A549 treated with GW870086 at 1 μM for 4 hours (cell line): Measurements from ENCODE around the gene PLXNB3. TPM values are rescaled to one million over a fixed set of nuclear protein-coding genes. Genes with fewer than 3 reads are reported as not detected.

Source experiments
- total RNA-seq: library from RNA; stranded (reverse); fragments of 200-300 nt; extraction: Qiagen RNA extraction; gene quantifications from 5 replicates; pipeline ENCODE4 v1.2.3, GENCODE V29; 2022; ENCODE audit warnings: low read depth

PLXNB3 gene
- total RNA-seq = 2.4 to 4.3 TPM (median 3.6 TPM) in 5 replicates

DNA sequence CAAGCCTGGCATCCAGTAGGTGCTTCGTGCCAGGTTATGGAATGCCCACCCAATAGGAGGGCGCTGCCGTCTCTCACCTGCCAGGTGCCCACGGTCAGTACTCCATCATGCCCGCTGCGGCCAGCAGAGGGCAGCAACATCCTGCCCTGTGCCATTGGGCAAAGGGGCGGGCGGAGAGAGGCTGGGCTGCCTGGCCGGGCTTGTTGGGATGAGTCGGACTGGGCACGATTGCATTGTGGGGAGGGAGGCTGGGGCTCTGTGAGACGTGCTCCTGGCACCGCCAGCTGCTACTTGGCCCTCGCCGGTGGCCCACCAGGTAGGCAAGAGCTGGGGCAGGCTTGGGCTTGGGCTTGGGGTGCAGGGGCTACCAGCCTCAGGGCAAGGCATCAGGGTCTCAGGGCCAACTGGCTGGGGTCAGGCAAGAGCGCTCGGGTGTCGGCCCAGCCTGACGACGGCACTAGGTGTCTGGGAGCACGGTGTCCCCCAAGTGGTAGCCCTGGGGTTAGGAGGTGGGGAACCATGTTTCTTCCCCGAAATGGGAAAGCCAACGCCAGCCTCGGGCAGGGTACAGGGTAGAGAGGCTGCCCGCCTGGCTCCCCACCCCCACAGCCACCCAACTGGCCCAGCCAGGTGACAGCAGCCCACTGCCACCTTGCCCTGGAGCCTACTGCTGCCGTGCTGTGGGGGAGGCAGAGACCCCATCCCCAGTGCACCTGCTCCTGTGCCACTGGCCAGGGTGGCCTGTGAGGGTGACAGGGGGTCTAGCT is at the start of gene PLXNB3:
Gene PLXNB3, plus strand, starts transcription at position 261 of the 767 bp plus-strand sequence. CDS start 1,287 bp downstream, outside the sequence.

DNA sequence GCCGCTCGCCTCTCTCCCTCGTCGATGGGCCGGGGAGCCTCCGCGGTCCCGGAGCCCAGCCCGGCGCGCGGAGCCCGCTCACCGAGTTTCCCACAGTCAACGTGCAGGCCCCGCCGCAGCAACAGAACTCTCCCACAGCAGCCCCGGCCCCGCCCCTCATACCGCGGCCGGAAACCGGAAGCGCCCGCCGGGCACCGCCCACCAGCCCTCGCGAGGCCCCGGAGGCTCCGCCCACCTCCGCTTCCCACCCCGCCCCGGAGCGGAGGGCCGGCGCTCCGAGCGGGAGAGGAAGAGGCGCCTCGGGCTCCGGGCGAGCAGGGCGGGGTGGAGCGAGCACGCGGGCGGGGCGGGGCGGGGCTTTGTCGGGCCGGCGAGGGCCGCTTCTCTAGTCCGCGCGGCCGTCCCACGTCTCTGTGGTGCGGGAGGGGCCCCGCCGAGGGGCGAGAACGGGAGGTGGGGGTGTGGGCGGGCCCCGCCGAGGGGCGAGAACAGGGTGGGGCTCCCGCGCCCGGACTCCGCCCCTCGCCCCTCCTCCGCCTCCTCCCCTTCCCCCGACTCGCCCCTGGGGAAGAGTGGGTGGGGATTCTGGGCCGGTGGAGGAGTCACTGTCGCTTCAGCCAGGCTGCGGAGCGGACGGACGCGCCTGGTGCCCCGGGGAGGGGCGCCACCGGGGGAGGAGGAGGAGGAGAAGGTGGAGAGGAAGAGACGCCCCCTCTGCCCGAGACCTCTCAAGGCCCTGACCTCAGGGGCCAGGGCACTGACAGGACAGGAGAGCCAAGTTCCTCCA is 39.6 kb upstream of the PLXNB3 start, which contains the start of the genes ABCD1 and BCAP31:
Gene ABCD1, plus strand, starts transcription at position 605 of the 787 bp plus-strand sequence. CDS start 411 bp downstream, outside the sequence.
Gene BCAP31, minus strand, starts transcription at position 136 of the 787 bp plus-strand sequence. CDS start 1,143 bp downstream, outside the sequence.

DNA sequence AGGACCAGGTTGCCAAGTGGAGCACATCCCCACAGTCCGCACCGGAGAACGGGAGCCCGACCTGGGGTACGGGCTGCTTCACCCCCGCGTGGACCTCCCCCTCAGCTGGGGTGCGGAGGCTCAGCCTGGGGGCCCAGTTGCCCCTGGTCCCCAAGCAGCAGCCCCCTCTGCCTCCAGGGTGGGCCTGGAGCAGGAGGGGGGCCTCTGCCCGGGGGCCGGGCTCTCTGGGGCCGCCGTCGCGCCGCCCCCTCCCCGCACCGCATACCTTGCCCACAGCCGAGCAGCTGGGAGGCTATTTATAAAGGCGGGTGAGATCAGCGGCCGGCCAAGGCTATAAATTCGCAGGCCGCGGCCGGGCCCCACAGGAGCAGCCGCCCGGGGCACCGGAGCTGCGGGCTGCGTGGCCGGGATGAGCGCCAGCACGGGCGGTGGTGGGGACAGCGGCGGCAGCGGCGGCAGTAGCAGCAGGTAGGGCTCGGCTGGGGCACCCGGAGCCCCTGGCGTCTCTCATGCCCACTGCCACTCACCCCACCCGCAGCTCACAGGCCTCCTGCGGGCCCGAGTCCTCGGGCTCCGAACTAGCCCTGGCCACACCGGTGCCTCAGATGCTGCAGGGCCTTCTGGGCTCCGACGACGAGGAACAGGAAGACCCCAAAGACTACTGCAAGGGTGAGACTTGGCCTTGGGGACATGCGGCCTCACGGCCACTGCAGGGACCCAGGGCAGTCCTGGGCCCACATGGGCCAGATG is 16.8 kb downstream of the PLXNB3 start, which contains the start of gene SRPK3:
Gene SRPK3, plus strand, starts transcription at position 364 of the 750 bp plus-strand sequence. Its CDS starts 46 bp downstream, at position 410.

DNA sequence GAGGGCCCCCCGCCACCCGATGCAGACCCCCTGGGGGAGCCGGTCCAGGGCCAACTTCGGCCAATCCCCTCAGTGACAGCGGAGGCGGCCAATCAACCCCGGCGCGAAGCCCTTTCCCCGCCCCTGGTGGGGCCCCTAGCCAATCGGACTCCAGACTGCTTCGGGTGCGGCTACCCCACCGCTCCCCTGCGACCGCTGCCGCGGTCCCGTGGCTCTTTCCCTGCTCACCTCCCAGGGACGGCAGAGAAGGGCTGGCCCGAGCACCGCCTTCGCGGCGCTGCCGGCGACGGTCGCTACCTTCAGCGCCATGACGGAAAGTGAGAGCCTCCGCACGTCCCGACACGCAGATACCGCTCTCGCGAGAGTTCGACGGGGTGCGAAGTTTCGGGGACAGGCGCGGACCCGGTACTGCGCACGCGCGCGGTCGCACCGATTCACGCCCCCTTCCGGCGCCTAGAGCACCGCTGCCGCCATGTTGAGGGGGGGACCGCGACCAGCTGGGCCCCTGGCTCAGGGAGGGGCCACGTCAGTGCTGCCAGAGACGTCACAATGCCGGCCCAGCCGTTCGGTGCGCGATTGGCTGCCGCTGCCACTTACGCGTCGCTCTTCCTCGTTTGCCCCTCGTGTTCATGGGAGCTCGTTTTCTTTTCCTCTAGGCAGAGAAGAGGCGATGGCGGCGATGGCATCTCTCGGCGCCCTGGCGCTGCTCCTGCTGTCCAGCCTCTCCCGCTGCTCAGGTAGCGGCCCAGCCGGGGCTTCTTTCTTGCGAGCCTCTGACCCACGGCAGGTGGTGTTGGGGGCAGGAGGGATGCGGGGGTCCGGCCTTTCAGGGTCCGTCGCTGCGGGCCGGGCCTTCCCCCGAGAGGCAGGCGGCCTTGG is 30.2 kb downstream of the PLXNB3 start, which contains the start of the genes IDH3G and SSR4:
Gene IDH3G, minus strand, starts transcription at position 358 of the 879 bp plus-strand sequence. Its CDS starts 49 bp downstream, at position 309.
Gene SSR4, plus strand, starts transcription at position 651 of the 879 bp plus-strand sequence. Its CDS starts 20 bp downstream, at position 671.

Other genes starting within 250 kb of the PLXNB3 start
- 0.07 to 0.23 TPM (median 0.15 TPM) in 5 replicates for gene ATP2B3, start 246.6 kb upstream of the PLXNB3 start, total RNA-seq
- gene CCNQ, start 165.1 kb upstream of the PLXNB3 start, total RNA-seq = 44.6 to 59.4 TPM (median 58.5 TPM) in 5 replicates
- 1.00 to 1.8 TPM (median 1.5 TPM) in 5 replicates for gene DUSP9, start 117.0 kb upstream of the PLXNB3 start, total RNA-seq
- 0.13 to 0.31 TPM (median 0.24 TPM) in 4 of 5 replicates, not detected in the other for gene PNCK, start 90.4 kb upstream of the PLXNB3 start, total RNA-seq
- gene SLC6A8, start 76.3 kb upstream of the PLXNB3 start, total RNA-seq = 11.3 to 13.3 TPM (median 11.9 TPM) in 5 replicates
- gene BCAP31, start 39.9 kb upstream of the PLXNB3 start, total RNA-seq = 350 to 420 TPM (median 366 TPM) in 5 replicates
- 2.3 to 4.7 TPM (median 3.6 TPM) in 5 replicates for gene ABCD1, start 39.4 kb upstream of the PLXNB3 start, total RNA-seq
- gene SRPK3, start 16.8 kb downstream of the PLXNB3 start, total RNA-seq = not detected in 5 replicates
- gene IDH3G, start 30.1 kb downstream of the PLXNB3 start, total RNA-seq = 58.5 to 62.8 TPM (median 59.4 TPM) in 5 replicates
- gene SSR4, start 30.4 kb downstream of the PLXNB3 start, total RNA-seq = 399 to 451 TPM (median 405 TPM) in 5 replicates
- 2.2 to 4.1 TPM (median 3.4 TPM) in 5 replicates for gene PDZD4, start 66.3 kb downstream of the PLXNB3 start, total RNA-seq
- gene L1CAM, start 121.9 kb downstream of the PLXNB3 start, total RNA-seq = 16.7 to 20.3 TPM (median 17.5 TPM) in 5 replicates
- not detected in 5 replicates for gene AVPR2, start 140.4 kb downstream of the PLXNB3 start, total RNA-seq
- 0.80 to 2.0 TPM (median 1.2 TPM) in 5 replicates for gene ARHGAP4, start 162.0 kb downstream of the PLXNB3 start, total RNA-seq
- 194 to 251 TPM (median 220 TPM) in 5 replicates for gene NAA10, start 170.8 kb downstream of the PLXNB3 start, total RNA-seq
- 0.09 to 0.29 TPM (median 0.14 TPM) in 4 of 5 replicates, not detected in the other for gene RENBP, start 180.4 kb downstream of the PLXNB3 start, total RNA-seq
- gene HCFC1, start 207.6 kb downstream of the PLXNB3 start, total RNA-seq = 32.7 to 37.9 TPM (median 37.7 TPM) in 5 replicates
- 4.8 to 7.7 TPM (median 6.3 TPM) in 5 replicates for gene TMEM187, start 208.5 kb downstream of the PLXNB3 start, total RNA-seq